NCI-H82 treated with DMSO at 0.1 percent for 48 hours (cell line): ENCODE measurements around the gene MRPL21.

ENCODE experiments used
- DNase-seq: peaks from one replicate; lab custom pipeline; 2025; ENCODE audit not compliant: unreplicated experiment; lab: John Stamatoyannopoulos, UW

The MRPL21 gene

DNA sequence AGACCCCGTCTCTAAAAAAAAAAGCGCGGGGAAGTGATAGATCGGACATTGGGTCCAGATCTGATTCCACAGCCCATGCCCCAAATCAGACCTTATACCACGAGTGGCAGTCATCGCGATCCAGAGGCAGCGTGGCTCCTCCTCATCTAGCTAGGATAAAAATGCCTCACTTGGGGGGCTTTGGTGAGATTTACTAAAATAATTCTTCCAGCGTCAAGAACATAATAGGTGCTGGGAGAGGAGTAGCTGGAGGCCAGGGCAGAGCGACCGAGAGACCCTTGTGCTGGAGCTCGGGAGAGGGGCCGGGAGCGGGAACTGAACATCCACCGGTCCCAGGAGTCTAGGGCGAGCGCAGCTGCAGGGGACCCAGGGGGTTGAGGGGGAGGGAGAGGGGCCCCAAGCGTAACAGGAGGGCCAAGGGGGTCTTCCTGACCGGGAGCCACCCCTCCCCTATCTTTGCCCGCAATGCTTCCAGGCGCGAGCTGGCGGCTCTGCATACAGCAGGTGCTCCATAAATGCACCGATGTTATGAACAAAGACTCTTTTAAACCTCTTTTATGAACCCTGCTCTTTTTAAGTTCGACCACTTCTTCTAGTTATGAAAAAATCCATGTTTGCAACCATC, 61.1 kb downstream of the MRPL21 start:
- DNase-seq = no peak

GRCh38 chr11:68841718-68842426, 61.8 kb downstream of the MRPL21 start, which contains the start of gene CPT1A:
CPT1A (minus strand) TSS chr11:68841916; CDS start chr11:68815474, 26,442 bp downstream.
- peak; percentile 1 for DNase-seq
